Loucy (cell line): ENCODE results near the gene NAPSA.

Experiments used
- H2AFZ ChIP-seq: fragments of 200-600 bp; sonication (generic); 2 replicates; pipeline ENCODE4 v1.6.0; 2016; ENCODE audit warnings: antibody characterized with exemption, mild to moderate bottlenecking, low read length, moderate library complexity
- H3F3A ChIP-seq: fragments of 200-600 bp; 2 replicates; pipeline ENCODE4 v1.6.0; 2016; ENCODE audit warnings: antibody characterized with exemption, low read depth, mild to moderate bottlenecking
- H3K27me3 ChIP-seq: fragments of 200-600 bp; sonication (generic); 2 replicates; pipeline ENCODE4 v1.6.1; 2014; ENCODE audit warnings: low read length, mild to moderate bottlenecking; ENCODE audit not compliant: insufficient read depth, poor library complexity, severe bottlenecking
- H3K36me3 ChIP-seq: fragments of 200-600 bp; sonication (generic); 2 replicates; pipeline ENCODE4 v1.6.1; 2016; ENCODE audit warnings: low read length; ENCODE audit not compliant: insufficient read depth
- H3K4me1 ChIP-seq: fragments of 200-600 bp; sonication (generic); 2 replicates; pipeline ENCODE4 v1.5.1; 2014; ENCODE audit warnings: low read length, mild to moderate bottlenecking; ENCODE audit not compliant: insufficient read depth, poor library complexity, severe bottlenecking
- H3K4me2 ChIP-seq: fragments of 200-600 bp; sonication (generic); 2 replicates; pipeline ENCODE4 v1.6.0; 2014; ENCODE audit warnings: antibody characterized with exemption, low read length, low read depth, mild to moderate bottlenecking; ENCODE audit not compliant: poor library complexity, severe bottlenecking
- H3K4me3 ChIP-seq: fragments of 200-600 bp; sonication (generic); 2 replicates; pipeline ENCODE4 v1.5.1; 2014; ENCODE audit warnings: low read length, mild to moderate bottlenecking, mixed read lengths; ENCODE audit not compliant: poor library complexity, severe bottlenecking
- H3K79me2 ChIP-seq: fragments of 200-600 bp; sonication (generic); 2 replicates; pipeline ENCODE4 v1.6.1; 2014; ENCODE audit warnings: low read length; ENCODE audit not compliant: insufficient read depth
- H3K9ac ChIP-seq: fragments of 200-600 bp; sonication (generic); 2 replicates; pipeline ENCODE4 v1.6.0; 2014; ENCODE audit warnings: mild to moderate bottlenecking, low read depth, low read length, moderate library complexity; ENCODE audit not compliant: poor library complexity, severe bottlenecking
- H3K9me2 ChIP-seq: fragments of 200-600 bp; sonication (generic); replicated peaks from 2 replicates; pipeline ENCODE4 v1.6.1; 2016; ENCODE audit warnings: low read depth, low read length, mixed read lengths
- H3K9me3 ChIP-seq: fragments of 200-600 bp; sonication (generic); 2 replicates; pipeline ENCODE4 v1.6.1; 2014; ENCODE audit warnings: mild to moderate bottlenecking, antibody characterized with exemption, low read length, low read depth; ENCODE audit not compliant: insufficient read depth
- H4K20me1 ChIP-seq: fragments of 200-600 bp; sonication (generic); 2 replicates; pipeline ENCODE4 v1.6.0; 2014; ENCODE audit warnings: antibody characterized with exemption, low read length, mild to moderate bottlenecking; ENCODE audit not compliant: insufficient read depth, poor library complexity, severe bottlenecking
- EZH2phosphoT487 ChIP-seq: fragments of 200-600 bp; IDR thresholded peaks from 2 replicates; pipeline ENCODE4 v1.6.1; 2018; ENCODE audit warnings: antibody characterized with exemption, mild to moderate bottlenecking, moderate library complexity, borderline replicate concordance
- TF ChIP-seq, protein P1 (sequence below): fragments of 200-600 bp; sonication (generic); conservative IDR thresholded peaks from 2 replicates; pipeline ENCODE4 v1.5.1; 2014; ENCODE audit warnings: mild to moderate bottlenecking, antibody characterized with exemption, low read length

Gene NAPSA

DNA sequence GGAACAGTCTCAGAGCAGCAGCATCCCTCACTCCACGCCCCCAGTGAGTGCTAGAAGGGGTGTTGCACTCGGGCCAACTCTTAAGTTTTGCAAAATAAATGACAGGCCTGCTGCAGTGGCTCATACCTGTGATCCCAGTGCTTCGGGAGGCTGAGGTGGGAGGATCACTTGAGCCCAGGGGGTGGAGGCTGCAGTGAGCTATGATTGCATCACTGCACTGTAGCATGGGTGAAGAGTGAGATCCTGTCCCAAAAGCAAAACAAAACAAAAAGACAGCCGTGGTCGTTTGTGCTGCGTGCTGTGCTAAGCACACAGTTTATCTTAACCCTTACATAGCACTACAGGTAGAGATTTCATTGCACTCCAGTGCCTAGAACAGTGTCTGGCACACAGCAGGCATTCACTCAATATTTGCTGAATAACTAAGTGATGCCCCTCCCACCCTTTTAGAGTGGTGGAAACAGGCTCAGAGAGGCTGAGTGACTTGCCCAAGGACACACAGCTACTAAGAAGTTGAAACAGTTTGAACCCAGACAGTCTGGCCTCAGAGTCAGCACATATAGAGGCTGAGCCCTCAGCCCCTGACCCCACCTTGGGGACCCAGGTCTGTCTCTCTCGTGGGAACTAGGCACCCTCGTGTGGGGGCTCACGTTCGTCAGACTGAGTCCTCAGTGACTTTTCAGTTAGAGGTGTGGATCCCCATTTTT lies 54.5 kb downstream of the NAPSA start:
- Histone ChIP-seq H2AFZ (no peak overlapping the region), H4K20me1 (no peaks in the 10 kb centered on the region), H3K9me3 (peaks cover 6% of the 10 kb centered on the region; the same call in 1 of the 2 replicates), H3F3A (no peaks in the 10 kb centered on the region), H3K4me3 (no peak overlapping the region), H3K9ac (no peak overlapping the region), H3K9me2 (no peaks in the 10 kb centered on the region), H3K4me2 (no peak overlapping the region), H3K27me3 (no peaks in the 10 kb centered on the region), H3K4me1 (no peaks in the 10 kb centered on the region), H3K36me3 (no peaks in the 10 kb centered on the region), H3K79me2 (no peaks in the 10 kb centered on the region)
- TF ChIP-seq, protein P1, sequence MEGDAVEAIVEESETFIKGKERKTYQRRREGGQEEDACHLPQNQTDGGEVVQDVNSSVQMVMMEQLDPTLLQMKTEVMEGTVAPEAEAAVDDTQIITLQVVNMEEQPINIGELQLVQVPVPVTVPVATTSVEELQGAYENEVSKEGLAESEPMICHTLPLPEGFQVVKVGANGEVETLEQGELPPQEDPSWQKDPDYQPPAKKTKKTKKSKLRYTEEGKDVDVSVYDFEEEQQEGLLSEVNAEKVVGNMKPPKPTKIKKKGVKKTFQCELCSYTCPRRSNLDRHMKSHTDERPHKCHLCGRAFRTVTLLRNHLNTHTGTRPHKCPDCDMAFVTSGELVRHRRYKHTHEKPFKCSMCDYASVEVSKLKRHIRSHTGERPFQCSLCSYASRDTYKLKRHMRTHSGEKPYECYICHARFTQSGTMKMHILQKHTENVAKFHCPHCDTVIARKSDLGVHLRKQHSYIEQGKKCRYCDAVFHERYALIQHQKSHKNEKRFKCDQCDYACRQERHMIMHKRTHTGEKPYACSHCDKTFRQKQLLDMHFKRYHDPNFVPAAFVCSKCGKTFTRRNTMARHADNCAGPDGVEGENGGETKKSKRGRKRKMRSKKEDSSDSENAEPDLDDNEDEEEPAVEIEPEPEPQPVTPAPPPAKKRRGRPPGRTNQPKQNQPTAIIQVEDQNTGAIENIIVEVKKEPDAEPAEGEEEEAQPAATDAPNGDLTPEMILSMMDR = no peak
- TF ChIP-seq EZH2phosphoT487 = no peak

DNA sequence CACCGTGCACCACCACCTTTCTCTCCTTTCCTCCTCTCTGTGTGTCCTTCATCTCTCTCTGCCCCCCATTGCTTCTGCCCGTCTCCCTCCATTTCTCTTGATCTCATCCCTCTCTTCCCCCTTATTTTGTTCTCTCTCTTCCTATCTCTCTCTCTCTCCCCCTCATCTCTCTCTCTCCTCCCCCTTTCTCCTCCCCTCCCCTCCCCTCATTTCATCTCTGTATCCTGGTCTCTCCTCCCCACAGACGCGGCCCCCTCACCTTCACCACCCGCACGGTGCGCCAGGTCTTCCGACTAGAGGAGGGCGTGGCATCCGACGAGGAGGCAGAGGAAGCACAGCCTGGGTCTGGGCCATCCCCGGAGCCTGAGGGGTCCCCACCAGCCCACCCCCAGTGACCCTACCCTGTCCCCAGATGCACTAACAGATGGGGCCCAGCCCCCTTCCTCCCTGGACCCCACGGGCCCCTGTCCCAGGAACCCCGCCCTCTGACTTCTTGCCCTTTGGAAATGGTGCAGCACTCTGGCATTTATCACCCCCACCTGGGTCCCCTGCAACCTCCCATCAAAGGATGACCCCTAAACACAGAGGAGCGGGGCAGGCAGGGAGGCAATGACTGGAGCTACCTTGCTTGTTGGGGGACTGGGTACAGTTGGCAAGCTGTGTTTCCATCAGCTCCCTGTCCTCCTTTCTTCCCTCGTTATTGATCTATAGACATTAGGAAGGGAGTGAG lies 55.9 kb downstream of the NAPSA start:
- TF ChIP-seq EZH2phosphoT487 = no peak
- TF ChIP-seq, protein P1 = no peak
- Histone ChIP-seq H3K36me3 (no peaks in the 10 kb centered on the region), H3K27me3 (no peaks in the 10 kb centered on the region)

DNA sequence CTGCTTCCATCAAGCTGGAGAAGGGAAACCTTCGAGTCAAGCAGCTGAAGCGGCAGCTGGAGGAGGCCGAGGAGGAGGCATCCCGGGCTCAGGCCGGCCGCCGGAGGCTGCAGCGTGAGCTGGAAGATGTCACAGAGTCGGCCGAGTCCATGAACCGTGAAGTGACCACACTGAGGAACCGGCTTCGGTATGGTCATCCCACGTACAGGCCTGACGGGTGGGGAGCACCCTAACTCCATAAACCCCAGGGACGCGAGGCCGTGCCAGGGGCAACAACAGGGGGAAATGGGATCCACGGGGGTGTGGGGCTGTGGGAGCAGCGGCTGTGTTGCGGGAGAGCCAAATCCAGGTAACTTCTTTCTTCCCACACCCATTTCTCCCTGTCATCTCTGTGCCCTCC lies 56.4 kb downstream of the NAPSA start:
- Histone ChIP-seq H3K79me2 (no peaks in the 10 kb centered on the region), H3K9me2 (no peaks in the 10 kb centered on the region), H3K9ac (no peak overlapping the region), H2AFZ (no peak overlapping the region), H3K4me2 (no peak overlapping the region), H3K4me3 (no peak overlapping the region), H3F3A (no peaks in the 10 kb centered on the region), H3K9me3 (peaks cover 6% of the 10 kb centered on the region; the same call in 1 of the 2 replicates), H3K4me1 (no peaks in the 10 kb centered on the region), H4K20me1 (no peaks in the 10 kb centered on the region), H3K27me3 (no peaks in the 10 kb centered on the region), H3K36me3 (no peaks in the 10 kb centered on the region)
- TF ChIP-seq, protein P1 = no peak
- no peak for TF ChIP-seq EZH2phosphoT487

More for the DNA sequence above, 55.9 kb downstream of the NAPSA start:
- H3K4me3 ChIP-seq = no peak overlapping the region
- H3K9me3 ChIP-seq = peaks cover 6% of the 10 kb centered on the region; the same call in 1 of the 2 replicates
- H3K4me1 ChIP-seq = no peaks in the 10 kb centered on the region
- no peaks in the 10 kb centered on the region for H3K79me2 ChIP-seq
- no peaks in the 10 kb centered on the region for H3K9me2 ChIP-seq
- no peak overlapping the region for H2AFZ ChIP-seq
- no peaks in the 10 kb centered on the region for H4K20me1 ChIP-seq
- H3K4me2 ChIP-seq = no peak overlapping the region
- H3F3A ChIP-seq = no peaks in the 10 kb centered on the region
- H3K9ac ChIP-seq = no peak overlapping the region
